ENCODE results near the gene FAM72A.
"Not testable (repeated sequence)": the region's sequence is repeated elsewhere in the genome, so short reads cannot be mapped to it uniquely, and the experiment has no call there.

FAM72A gene

DNA sequence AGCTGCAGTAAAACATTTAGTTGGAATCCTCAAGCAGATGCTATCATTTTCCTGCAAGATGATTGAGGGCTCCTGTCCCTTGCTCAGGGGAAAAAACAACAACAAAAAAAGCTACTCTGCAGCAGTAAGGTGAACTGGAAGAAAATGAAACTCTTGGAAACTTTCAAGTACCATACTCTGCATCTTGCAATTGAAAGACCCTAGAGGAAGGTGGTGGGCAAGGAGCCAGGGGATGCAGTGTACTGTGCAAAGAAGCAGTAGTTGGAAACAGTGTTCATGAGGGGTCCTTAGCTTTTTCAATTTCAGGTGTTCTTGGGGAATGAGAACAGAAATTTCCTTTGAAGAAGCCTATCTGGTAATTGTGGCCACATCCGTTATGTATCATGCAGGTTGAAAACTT lies 8.2 kb upstream of the FAM72A start:
- not testable (repeated sequence) for DNase-seq

- DNase-seq, result peak in 1 of 2 experiments; percentile 6
These were observed 2.9 kb upstream of the FAM72A start for GRCh38 chr1:206205569-206205968.

DNA sequence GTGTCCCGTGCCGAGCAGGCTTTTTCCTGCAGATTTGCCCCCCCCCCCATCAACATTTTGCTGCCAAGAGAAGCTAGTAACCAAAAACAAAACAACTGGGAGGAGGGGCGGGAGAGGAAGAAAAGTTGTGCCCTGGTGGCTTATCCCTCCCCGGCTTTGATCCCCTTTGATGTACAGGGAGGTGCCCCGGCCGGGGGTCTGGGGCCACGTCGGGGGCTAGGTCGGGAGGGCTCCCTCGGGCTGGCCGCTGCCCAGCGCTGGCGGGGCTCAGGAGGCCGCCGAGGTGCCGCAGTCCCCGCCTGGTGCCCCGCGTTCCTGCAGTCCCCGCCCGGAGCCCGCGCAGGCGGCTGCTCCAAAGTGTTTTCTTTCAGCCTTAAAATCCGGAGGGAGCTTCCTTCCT lies 2.2 kb upstream of the FAM72A start:
- DNase-seq, result not testable (repeated sequence)

- DNase-seq, result peak in 1 of 2 experiments; percentile 4
These were observed 1.5 kb upstream of the FAM72A start for GRCh38 chr1:206204159-206204511.

GRCh38 chr1:206203364-206204158 lies 922 bp upstream of the FAM72A start, which contains the start of gene SRGAP2:
TSS of gene SRGAP2 (plus strand) at chr1:206203541. CDS start at chr1:206205971, 2,430 bp downstream.
- DNase-seq, result peak; percentile 26 to 32

- DNase-seq, result not testable (repeated sequence)
These were observed 5.8 kb downstream of the FAM72A start for GRCh38 chr1:206196748-206197424.

DNA sequence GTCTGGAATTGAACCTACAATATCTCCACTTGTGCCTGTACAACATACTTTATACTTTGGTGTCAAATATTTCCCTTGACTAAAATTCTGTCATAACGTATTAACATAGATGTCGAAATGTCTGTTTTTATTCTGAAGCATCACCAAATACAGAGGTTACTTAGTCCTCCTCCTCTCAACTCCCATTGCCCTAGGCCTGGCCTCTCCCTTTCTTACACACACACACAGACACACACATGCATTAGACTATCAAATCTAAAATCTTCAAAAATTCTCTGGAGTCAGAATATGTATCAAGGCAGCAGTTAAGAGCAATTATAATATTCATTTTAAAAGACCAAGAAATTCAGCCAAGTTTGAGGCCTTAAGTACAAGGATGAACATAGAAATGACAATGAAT lies 7.5 kb downstream of the FAM72A start:
- not testable (repeated sequence) for DNase-seq

DNA sequence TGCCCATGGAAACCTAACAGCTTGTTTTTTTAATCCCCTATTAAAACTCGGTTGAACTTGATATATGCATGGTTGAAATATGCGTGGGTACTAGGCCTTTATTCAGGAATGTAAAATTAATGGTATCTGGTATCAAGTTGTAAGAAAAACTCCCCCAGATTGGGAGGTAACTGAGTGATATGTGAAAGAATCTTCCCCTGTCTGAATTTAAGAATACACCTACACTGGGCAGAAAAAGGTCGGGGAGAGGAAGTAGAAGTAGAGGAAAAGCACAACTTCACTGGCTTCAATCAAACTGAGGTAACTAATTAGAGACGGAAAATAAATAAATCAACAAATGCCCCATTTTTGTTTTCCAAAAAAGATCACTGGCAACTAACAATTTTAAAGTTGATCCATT lies 15.8 kb downstream of the FAM72A start:
- DNase-seq, result not testable (repeated sequence)

DNA sequence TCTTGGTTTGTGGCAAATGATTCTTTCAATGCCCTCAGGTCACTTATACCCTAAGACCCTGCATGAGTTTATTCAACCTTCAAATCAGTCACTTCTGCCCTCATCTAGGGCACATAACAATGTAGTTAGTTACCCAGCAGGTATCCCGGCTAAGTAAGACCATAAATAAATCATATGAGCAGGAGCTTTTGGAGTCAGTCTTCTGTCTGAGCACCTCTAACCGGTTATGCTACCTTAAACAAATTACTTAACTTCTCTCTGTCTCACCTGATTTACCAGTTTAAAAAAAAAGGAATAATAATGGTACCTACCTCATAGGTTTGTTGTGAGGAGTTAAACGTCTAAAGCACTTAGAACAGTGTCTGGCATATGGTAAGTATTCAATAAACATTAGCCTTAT lies 16.9 kb downstream of the FAM72A start:
- DNase-seq, result not testable (repeated sequence)

GRCh38 chr1:206183788-206184187 lies 18.9 kb downstream of the FAM72A start:
- not testable (repeated sequence) for DNase-seq

DNA sequence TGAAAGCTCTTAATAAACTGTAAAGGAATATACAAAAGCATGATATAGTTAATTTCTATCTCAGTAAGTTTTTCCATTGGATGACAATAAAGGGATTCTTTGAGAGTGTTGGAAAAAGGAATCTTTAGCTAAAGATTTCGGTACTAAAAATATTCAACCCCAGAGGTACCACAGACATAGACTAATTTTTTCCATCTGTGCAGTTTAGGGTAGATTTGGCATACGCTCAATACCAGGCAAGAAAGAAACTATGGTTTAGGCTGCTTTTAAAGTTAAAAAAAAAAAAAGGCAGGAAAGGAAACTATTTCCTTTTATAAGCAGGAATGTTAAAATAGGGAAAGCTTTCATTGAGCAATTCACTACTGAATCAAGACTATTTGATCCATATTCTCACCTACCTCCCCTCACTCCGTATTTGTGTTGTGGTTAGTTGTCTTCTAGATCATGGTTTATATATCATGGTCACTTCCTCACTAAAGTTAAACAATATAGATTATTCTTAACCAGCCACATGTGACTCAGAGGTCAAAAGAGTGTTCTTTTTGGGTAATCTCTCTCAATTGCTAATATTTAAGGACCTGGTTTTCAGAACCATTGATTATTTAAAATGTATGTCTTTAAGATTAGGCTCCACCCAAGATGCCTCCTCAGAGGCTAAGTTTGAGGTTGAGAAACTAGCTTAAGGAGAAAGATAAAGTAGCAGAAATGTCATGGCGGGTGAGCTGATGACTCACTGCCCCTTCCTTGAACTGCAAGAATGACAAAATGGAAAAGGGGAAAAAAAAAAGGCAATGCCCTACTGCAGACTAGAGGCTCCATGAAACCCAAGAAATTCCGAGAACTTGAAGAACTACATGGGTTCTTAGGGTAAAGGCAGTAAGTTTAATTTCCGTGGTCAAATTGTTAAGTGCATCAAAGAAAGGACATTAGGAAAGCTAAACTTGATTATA lies 20.0 kb downstream of the FAM72A start:
- DNase-seq, result not testable (repeated sequence)

GRCh38 chr1:206179666-206180065 lies 23.0 kb downstream of the FAM72A start:
- DNase-seq, result not testable (repeated sequence)

GRCh38 chr1:206178061-206178989 lies 24.3 kb downstream of the FAM72A start:
- DNase-seq, result not testable (repeated sequence)

GRCh38 chr1:206176114-206176502 lies 26.5 kb downstream of the FAM72A start:
- DNase-seq, result not testable (repeated sequence)

- not testable (repeated sequence) for DNase-seq
These were observed 27.1 kb downstream of the FAM72A start for GRCh38 chr1:206175459-206176113.

- not testable (repeated sequence) for DNase-seq
These were observed 28.3 kb downstream of the FAM72A start for GRCh38 chr1:206174182-206174868.

DNA sequence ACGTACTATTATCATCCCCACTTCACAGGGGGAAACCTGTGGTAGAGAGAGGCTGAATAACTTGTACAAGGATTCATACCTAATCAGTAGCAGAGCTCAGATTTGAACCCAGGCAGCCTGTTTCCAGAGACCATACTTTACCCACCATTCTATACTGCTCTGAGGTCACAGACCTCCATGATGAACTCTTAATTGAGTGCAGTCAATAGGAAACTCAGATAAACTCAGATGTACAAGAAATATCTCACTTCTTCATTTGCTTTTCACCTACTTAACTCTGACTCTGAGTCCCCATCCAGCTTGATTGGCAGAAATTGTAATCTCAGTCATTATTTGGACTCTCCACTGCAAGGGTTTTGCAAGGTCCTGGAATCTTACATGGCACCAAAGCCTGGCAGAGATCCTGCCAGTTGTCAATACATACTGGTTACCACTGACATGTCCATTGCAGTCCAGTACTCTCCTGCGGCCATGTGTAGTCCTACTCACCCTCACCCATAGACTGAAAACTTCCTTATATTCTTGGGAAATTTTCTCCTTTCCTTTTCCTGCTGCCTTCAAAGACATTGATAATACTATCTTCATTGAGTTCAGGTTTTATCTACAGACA lies 29.4 kb downstream of the FAM72A start:
- not testable (repeated sequence) for DNase-seq

DNA sequence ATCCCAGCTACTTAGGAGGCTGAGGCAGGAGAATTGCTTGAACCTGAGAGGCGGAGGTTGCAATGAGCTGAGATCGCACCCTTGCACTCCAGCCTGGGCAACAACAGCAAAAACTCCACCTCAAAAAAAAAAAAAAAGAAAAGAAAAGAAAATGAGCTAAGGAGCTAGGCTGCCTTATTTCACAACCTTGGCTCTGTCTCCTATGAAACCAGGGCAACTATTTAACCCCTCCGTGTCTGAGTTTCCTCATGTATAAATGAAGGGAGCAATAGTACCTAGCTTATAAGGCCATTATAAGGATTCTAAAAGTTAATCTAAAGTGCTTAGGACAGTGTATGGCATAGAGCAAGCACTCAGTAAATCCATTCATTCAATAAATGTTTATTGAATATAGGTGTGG lies 32.8 kb downstream of the FAM72A start:
- DNase-seq, result not testable (repeated sequence)

DNA sequence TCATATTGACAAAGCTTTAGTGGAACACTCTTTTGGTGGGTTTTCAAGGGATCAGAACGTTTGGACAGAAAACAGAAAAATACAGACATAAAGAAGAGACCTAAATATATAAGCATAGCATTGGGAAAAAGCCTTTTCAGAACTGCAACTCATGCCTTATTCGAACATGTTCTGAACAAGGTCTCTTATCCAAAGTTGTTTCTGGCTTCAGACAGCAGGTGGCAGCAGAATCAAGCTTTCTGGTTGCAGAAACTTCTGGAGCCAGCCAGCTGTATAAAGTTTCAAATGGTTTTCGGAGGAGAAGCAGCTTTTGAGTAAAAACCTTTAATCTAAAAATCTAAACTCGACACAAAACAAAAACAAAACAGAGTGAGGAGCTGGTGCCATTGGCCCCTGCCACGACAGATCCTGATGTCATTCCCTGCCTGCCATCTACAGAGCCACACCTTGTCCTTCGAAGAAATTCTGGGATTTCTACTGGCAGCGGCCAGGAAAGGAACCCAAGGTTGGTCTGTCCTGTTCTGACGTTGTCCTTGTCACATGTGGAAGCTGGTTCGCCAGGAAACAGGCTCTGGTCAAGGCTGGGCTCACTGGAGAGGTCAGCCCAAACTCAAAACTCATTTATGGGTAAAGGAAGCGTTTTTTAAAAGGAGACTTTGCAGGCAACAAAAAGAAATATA lies 35.1 kb downstream of the FAM72A start:
- DNase-seq, result not testable (repeated sequence)
